Smooth muscle cell (in vitro differentiated cells): ENCODE data around the gene ALCAM. TPM values are rescaled to one million over a fixed set of nuclear protein-coding genes. Genes with fewer than 3 reads are reported as not detected.
A peak's percentile ranks its signal among the peaks of the same experiment; 100 is the strongest.

Source experiments
- DNase-seq: peaks from one replicate; lab custom pipeline; 2025; ENCODE audit not compliant: unreplicated experiment; lab: John Stamatoyannopoulos, UW
- H2AFZ ChIP-seq: fragments of 200-600 bp; sonication (generic); 2 replicates; pipeline ENCODE4 v1.6.0; 2016; ENCODE audit warnings: antibody characterized with exemption, low read depth, mild to moderate bottlenecking
- H3F3A ChIP-seq: fragments of 200-600 bp; sonication (generic); 2 replicates; pipeline ENCODE4 v1.6.0; 2017; ENCODE audit warnings: antibody characterized with exemption, low read depth
- H3K27ac ChIP-seq: fragments of 200-600 bp; sonication (generic); 2 replicates; pipeline ENCODE4 v1.5.1; 2016; ENCODE audit warnings: low read depth, mild to moderate bottlenecking
- H3K27me3 ChIP-seq: fragments of 200-600 bp; sonication (generic); 2 replicates; pipeline ENCODE4 v1.6.1; 2016; ENCODE audit warnings: low read depth, mild to moderate bottlenecking
- H3K36me3 ChIP-seq: fragments of 200-600 bp; sonication (generic); 2 replicates; pipeline ENCODE4 v1.5.1; 2016; ENCODE audit warnings: low read depth
- H3K4me1 ChIP-seq: fragments of 200-600 bp; sonication (generic); 2 replicates; pipeline ENCODE4 v1.5.1; 2016; ENCODE audit warnings: low read depth
- H3K4me2 ChIP-seq: fragments of 200-600 bp; sonication (generic); 2 replicates; pipeline ENCODE4 v1.6.0; 2016; ENCODE audit warnings: mild to moderate bottlenecking
- H3K4me3 ChIP-seq: fragments of 200-600 bp; sonication (generic); 2 replicates; pipeline ENCODE4 v1.5.1; 2016; ENCODE audit warnings: mild to moderate bottlenecking
- H3K79me2 ChIP-seq: fragments of 200-600 bp; sonication (generic); 2 replicates; pipeline ENCODE4 v1.6.0; 2016; ENCODE audit warnings: low read depth, mild to moderate bottlenecking
- H3K9ac ChIP-seq: fragments of 200-600 bp; sonication (generic); 2 replicates; pipeline ENCODE4 v1.6.0; 2016; ENCODE audit warnings: low read depth
- H3K9me3 ChIP-seq: fragments of 200-600 bp; sonication (generic); replicated peaks from 2 replicates; pipeline ENCODE4 v1.5.1; 2016; ENCODE audit warnings: low read depth
- H4K20me1 ChIP-seq: fragments of 200-600 bp; sonication (generic); 2 replicates; pipeline ENCODE4 v1.6.0; 2016; ENCODE audit warnings: low read depth
- CTCF ChIP-seq: fragments of 200-600 bp; sonication (generic); IDR thresholded peaks from 2 replicates; pipeline ENCODE4 v1.5.1; 2017; ENCODE audit warnings: borderline replicate concordance, mild to moderate bottlenecking, antibody characterized with exemption; ENCODE audit not compliant: insufficient read depth, poor library complexity, severe bottlenecking
- WGBS: methylation state at CpG from one replicate; pipeline ENCODE4 v1.1.7; 2016; ENCODE audit warnings: low lambda C conversion rate; 5-methylcytosine and 5-hydroxymethylcytosine counted together
- polyA plus RNA-seq: library from polyadenylated mRNA; unstranded; fragments of >200 nt; fragmentation: Nextera tagmentation; extraction: Ambion mirVana; gene quantifications from 2 replicates; pipeline ENCODE4 v1.2.1, GENCODE V29; 2016
- total RNA-seq: library from RNA; depleted of rRNA; stranded (reverse); fragments of >200 nt; gene quantifications from 2 replicates; pipeline ENCODE4 v1.2.3, GENCODE V29; 2014

Gene ALCAM
- total and polyA plus RNA-seq, 2 experiments from 2014 or later = 110 to 314 TPM

DNA sequence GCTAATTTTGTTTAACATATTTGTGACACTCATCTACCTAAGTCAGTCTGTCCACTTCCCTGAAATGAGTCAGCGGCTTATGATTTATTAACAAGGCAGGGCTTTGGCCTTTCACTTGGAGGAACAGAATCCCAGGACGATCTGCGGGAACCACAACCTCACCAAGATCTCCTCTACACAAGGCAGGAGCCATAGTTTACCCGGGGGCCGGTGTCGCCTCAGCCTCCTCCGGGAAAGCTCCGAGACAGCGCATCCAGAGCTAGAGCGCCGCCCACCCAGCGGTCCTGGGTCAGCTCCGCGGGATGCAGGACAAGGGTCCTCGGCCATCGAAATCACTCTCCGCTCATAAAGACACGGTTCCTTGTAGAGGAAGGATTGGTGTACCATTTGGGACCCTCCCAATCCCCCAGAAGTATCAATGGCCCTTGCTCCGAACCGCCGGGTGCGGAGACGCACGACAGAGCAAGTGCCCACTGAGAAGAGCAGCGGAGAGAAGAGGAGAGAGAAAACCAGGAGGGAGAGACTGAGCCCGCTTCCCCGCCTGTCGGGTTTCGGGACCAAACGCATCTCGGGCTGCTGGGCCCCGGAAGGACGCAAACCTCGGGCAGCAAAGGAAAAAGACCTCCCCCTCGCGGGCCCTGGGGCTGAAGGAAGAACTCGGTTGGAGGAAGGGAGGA, 13.1 kb upstream of the ALCAM start:
- H3K4me1 ChIP-seq = peaks cover 21% of the 10 kb centered on the region
- H2AFZ ChIP-seq = peak overlapping the region; percentile 84
- 5% methylated on average over 36 of the region's 37 CpGs for WGBS
- peak overlapping the region; percentile 88 for H3K4me2 ChIP-seq
- no peaks in the 10 kb centered on the region for H3K36me3 ChIP-seq
- H3K9me3 ChIP-seq = no peaks in the 10 kb centered on the region
- peak overlapping the region; percentile 51 for H3K4me3 ChIP-seq
- DNase-seq = peak; percentile 17
- no peaks in the 10 kb centered on the region for H3K27me3 ChIP-seq
- H4K20me1 ChIP-seq = no peaks in the 10 kb centered on the region
- peak overlapping the region; percentile 81 for H3K9ac ChIP-seq
- H3F3A ChIP-seq = peaks cover 23% of the 10 kb centered on the region
- H3K27ac ChIP-seq = peak overlapping the region; percentile 94
- no peak for TF ChIP-seq CTCF
- H3K79me2 ChIP-seq = no peaks in the 10 kb centered on the region

DNA sequence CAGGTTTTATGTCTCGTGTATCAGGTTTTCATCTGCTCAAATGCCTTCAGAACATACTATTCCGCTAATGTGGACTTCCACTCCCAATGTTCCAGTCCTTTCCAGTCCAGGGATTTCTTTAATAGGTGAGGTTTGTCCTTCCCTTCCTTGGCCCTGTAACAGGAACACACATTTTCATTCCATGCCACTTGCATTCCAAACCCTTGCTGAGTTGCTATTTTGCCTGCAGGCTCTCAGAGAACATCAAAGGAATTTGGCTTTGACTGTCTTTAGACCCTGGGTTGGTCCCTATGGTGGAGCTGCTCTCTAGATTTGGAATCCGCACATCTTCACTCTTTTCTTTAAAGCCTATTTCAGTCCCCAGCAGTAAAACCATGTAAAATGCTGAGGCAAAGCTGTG, 12.3 kb upstream of the ALCAM start:
- Histone ChIP-seq H4K20me1 (no peaks in the 10 kb centered on the region), H3F3A (peaks cover 26% of the 10 kb centered on the region), H2AFZ (peak overlapping the region; percentile 84), H3K9me3 (no peaks in the 10 kb centered on the region), H3K27ac (peak overlapping the region; percentile 94), H3K4me1 (peaks cover 21% of the 10 kb centered on the region), H3K36me3 (no peaks in the 10 kb centered on the region), H3K9ac (peak overlapping the region; percentile 81), H3K4me2 (peak overlapping the region; percentile 88), H3K27me3 (no peaks in the 10 kb centered on the region), H3K79me2 (no peaks in the 10 kb centered on the region), H3K4me3 (peak overlapping the region; percentile 51)
- 8% methylated on average over 3 of the region's 3 CpGs for WGBS
- DNase-seq = no peak
- TF ChIP-seq CTCF = no peak

DNA sequence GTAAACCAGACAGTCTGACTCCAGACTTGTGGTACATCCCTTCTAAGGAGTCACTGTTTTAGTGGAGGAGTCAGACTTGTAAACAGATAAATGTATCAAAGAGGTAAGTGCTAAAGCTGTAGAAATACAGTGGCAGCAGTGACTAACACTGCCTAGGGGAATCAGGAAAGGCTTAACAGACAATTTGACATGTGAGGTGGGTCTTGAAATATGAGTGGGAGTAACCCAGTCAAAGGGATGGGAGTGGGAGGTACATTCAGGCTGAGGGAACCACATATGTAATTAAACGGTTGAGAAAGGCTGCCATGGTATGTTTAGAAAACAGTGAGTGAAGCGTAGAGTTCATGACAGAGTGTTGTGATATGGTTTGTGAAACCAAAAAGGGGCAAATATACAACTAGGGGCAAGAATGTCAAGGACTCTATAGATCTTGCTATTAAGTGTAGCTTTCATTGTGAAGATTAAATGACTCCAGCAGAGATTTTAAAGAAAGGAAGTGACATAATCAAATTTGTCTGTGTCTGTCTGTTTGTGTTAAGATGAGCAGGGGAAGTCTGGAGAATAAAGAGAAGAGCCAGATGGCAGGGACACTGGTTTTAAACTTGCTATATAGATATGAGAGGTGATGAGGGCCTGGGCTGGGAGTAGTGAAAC, 11.2 kb upstream of the ALCAM start:
- peaks cover 28% of the 10 kb centered on the region for H3F3A ChIP-seq
- H3K36me3 ChIP-seq = no peaks in the 10 kb centered on the region
- no peaks in the 10 kb centered on the region for H4K20me1 ChIP-seq
- peak overlapping the region; percentile 94 for H3K27ac ChIP-seq
- H3K4me3 ChIP-seq = no peak overlapping the region
- H3K4me1 ChIP-seq = peaks cover 21% of the 10 kb centered on the region
- no peak for DNase-seq
- H3K9ac ChIP-seq = peak overlapping the region; percentile 62
- TF ChIP-seq CTCF = no peak
- H3K27me3 ChIP-seq = no peaks in the 10 kb centered on the region
- H3K4me2 ChIP-seq = peak overlapping the region; percentile 88
- WGBS = 0% methylated on average over 2 of the region's 2 CpGs
- H3K9me3 ChIP-seq = no peaks in the 10 kb centered on the region
- peak overlapping the region; percentile 2 for H2AFZ ChIP-seq
- no peaks in the 10 kb centered on the region for H3K79me2 ChIP-seq
